ENCODE data around the gene ANKRD33B.
"Not testable (repeated sequence)": the region's sequence is repeated elsewhere in the genome, so short reads cannot be mapped to it uniquely, and the experiment has no call there.

Gene ANKRD33B

GRCh38 chr5:10559871-10560270 is 4.0 kb upstream of the ANKRD33B start:
- no peak for DNase-seq

- DNase-seq = no peak
These were observed 1.4 kb upstream of the ANKRD33B start for GRCh38 chr5:10562201-10563109.

- DNase-seq = peak; percentile 41
These were observed 543 bp upstream of the ANKRD33B start for GRCh38 chr5:10563110-10563944.

GRCh38 chr5:10564838-10565784 is 1.2 kb downstream of the ANKRD33B start:
- DNase-seq = no peak

- DNase-seq = no peak
These were observed 2.1 kb downstream of the ANKRD33B start for GRCh38 chr5:10565785-10566542.

- DNase-seq = no peak
These were observed 2.7 kb downstream of the ANKRD33B start for GRCh38 chr5:10566543-10567068.

GRCh38 chr5:10567121-10567591 is 3.3 kb downstream of the ANKRD33B start:
- no peak for DNase-seq

- no peak for DNase-seq
These were observed 4.0 kb downstream of the ANKRD33B start for GRCh38 chr5:10567781-10568321.

- DNase-seq = not testable (repeated sequence)
These were observed 6.7 kb downstream of the ANKRD33B start for GRCh38 chr5:10570540-10570939.

- DNase-seq = no peak
These were observed 8.6 kb downstream of the ANKRD33B start for GRCh38 chr5:10572451-10572850.

GRCh38 chr5:10573487-10574145 is 9.7 kb downstream of the ANKRD33B start:
- no peak for DNase-seq

GRCh38 chr5:10574879-10575278 is 11.0 kb downstream of the ANKRD33B start:
- DNase-seq = not testable (repeated sequence)

GRCh38 chr5:10576121-10576789 is 12.4 kb downstream of the ANKRD33B start:
- DNase-seq = no peak

GRCh38 chr5:10576790-10577189 is 12.9 kb downstream of the ANKRD33B start:
- no peak for DNase-seq

- no peak for DNase-seq
These were observed 13.8 kb downstream of the ANKRD33B start for GRCh38 chr5:10577371-10578292.

GRCh38 chr5:10578293-10578665 is 14.4 kb downstream of the ANKRD33B start:
- no peak for DNase-seq

GRCh38 chr5:10578869-10579268 is 15.0 kb downstream of the ANKRD33B start:
- DNase-seq = no peak

Data from stimulated activated CD4-positive, alpha-beta T cell treated with anti-CD3 and anti-CD28 coated beads, Interleukin-4, amount 100 ng/mL, for 24 hours (primary cell).